Measurements from ENCODE around the gene DOCK1.

Gene DOCK1

GRCh38 chr10:127398140-127398970, 493.1 kb downstream of the DOCK1 start:
- Mint-ChIP-seq H3K27me3 (no peaks in the 10 kb centered on the region), H3K36me3 (ENCODE audit: low read depth) (no peaks in the 10 kb centered on the region), H3K9me3 (no peaks in the 10 kb centered on the region), H3K4me3 (no peak overlapping the region), H3K4me1 (no peaks in the 10 kb centered on the region), H3K27ac (no peak overlapping the region)
- ATAC-seq = no peak
- DNase-seq = no peak

GRCh38 chr10:127398971-127399365, 493.7 kb downstream of the DOCK1 start:
- no peaks in the 10 kb centered on the region for H3K4me1 Mint-ChIP-seq
- no peak overlapping the region for H3K4me3 Mint-ChIP-seq
- DNase-seq = no peak
- no peaks in the 10 kb centered on the region for H3K36me3 Mint-ChIP-seq (ENCODE audit: low read depth)
- ATAC-seq = no peak
- H3K9me3 Mint-ChIP-seq = no peaks in the 10 kb centered on the region
- H3K27me3 Mint-ChIP-seq = no peaks in the 10 kb centered on the region
- no peak overlapping the region for H3K27ac Mint-ChIP-seq

GRCh38 chr10:127399668-127400067, 494.4 kb downstream of the DOCK1 start:
- ATAC-seq (no peak), DNase-seq (no peak)
- H3K4me3 Mint-ChIP-seq = no peak overlapping the region
- no peaks in the 10 kb centered on the region for H3K9me3 Mint-ChIP-seq
- no peaks in the 10 kb centered on the region for H3K27me3 Mint-ChIP-seq
- no peak overlapping the region for H3K27ac Mint-ChIP-seq
- no peaks in the 10 kb centered on the region for H3K4me1 Mint-ChIP-seq
- H3K36me3 Mint-ChIP-seq (ENCODE audit: low read depth) = no peaks in the 10 kb centered on the region

- no peak overlapping the region for H3K4me3 Mint-ChIP-seq
- no peaks in the 10 kb centered on the region for H3K9me3 Mint-ChIP-seq
- no peak for ATAC-seq
- no peaks in the 10 kb centered on the region for H3K27me3 Mint-ChIP-seq
- H3K36me3 Mint-ChIP-seq (ENCODE audit: low read depth) = no peaks in the 10 kb centered on the region
- DNase-seq = no peak
- H3K4me1 Mint-ChIP-seq = no peaks in the 10 kb centered on the region
- no peak overlapping the region for H3K27ac Mint-ChIP-seq
Observed at GRCh38 chr10:127400216-127400615, 495.0 kb downstream of the DOCK1 start.

GRCh38 chr10:127402596-127403409, 497.6 kb downstream of the DOCK1 start:
- H3K4me1 Mint-ChIP-seq = no peaks in the 10 kb centered on the region
- H3K27me3 Mint-ChIP-seq = no peaks in the 10 kb centered on the region
- H3K27ac Mint-ChIP-seq = no peak overlapping the region
- H3K9me3 Mint-ChIP-seq = no peaks in the 10 kb centered on the region
- H3K4me3 Mint-ChIP-seq = no peak overlapping the region
- H3K36me3 Mint-ChIP-seq (ENCODE audit: low read depth) = no peaks in the 10 kb centered on the region
- no peak for ATAC-seq
- DNase-seq = no peak

- ATAC-seq (no peak), DNase-seq (no peak)
- no peaks in the 10 kb centered on the region for H3K4me1 Mint-ChIP-seq
- no peak overlapping the region for H3K27ac Mint-ChIP-seq
- no peaks in the 10 kb centered on the region for H3K36me3 Mint-ChIP-seq (ENCODE audit: low read depth)
- H3K4me3 Mint-ChIP-seq = no peak overlapping the region
- H3K9me3 Mint-ChIP-seq = no peaks in the 10 kb centered on the region
- no peaks in the 10 kb centered on the region for H3K27me3 Mint-ChIP-seq
Observed at GRCh38 chr10:127405221-127405620, 500.0 kb downstream of the DOCK1 start.

GRCh38 chr10:127406018-127406550, 500.9 kb downstream of the DOCK1 start:
- H3K4me3 Mint-ChIP-seq = no peak overlapping the region
- H3K27ac Mint-ChIP-seq = no peak overlapping the region
- ATAC-seq = no peak
- H3K4me1 Mint-ChIP-seq = no peaks in the 10 kb centered on the region
- H3K36me3 Mint-ChIP-seq (ENCODE audit: low read depth) = no peaks in the 10 kb centered on the region
- no peaks in the 10 kb centered on the region for H3K27me3 Mint-ChIP-seq
- DNase-seq = no peak
- H3K9me3 Mint-ChIP-seq = no peaks in the 10 kb centered on the region

- Mint-ChIP-seq H3K27me3 (no peaks in the 10 kb centered on the region), H3K4me1 (no peaks in the 10 kb centered on the region), H3K9me3 (no peaks in the 10 kb centered on the region), H3K4me3 (no peak overlapping the region), H3K36me3 (ENCODE audit: low read depth) (no peaks in the 10 kb centered on the region), H3K27ac (no peak overlapping the region)
- ATAC-seq = no peak
- no peak for DNase-seq
Observed at GRCh38 chr10:127407551-127407950, 502.3 kb downstream of the DOCK1 start.

- DNase-seq (no peak), ATAC-seq (no peak)
- H3K4me1 Mint-ChIP-seq = no peaks in the 10 kb centered on the region
- no peaks in the 10 kb centered on the region for H3K36me3 Mint-ChIP-seq (ENCODE audit: low read depth)
- no peaks in the 10 kb centered on the region for H3K27me3 Mint-ChIP-seq
- no peak overlapping the region for H3K27ac Mint-ChIP-seq
- H3K9me3 Mint-ChIP-seq = no peaks in the 10 kb centered on the region
- no peak overlapping the region for H3K4me3 Mint-ChIP-seq
Observed at GRCh38 chr10:127408112-127408710, 503.0 kb downstream of the DOCK1 start.

GRCh38 chr10:127408733-127409132, 503.5 kb downstream of the DOCK1 start:
- no peaks in the 10 kb centered on the region for H3K4me1 Mint-ChIP-seq
- no peaks in the 10 kb centered on the region for H3K27me3 Mint-ChIP-seq
- no peak overlapping the region for H3K4me3 Mint-ChIP-seq
- DNase-seq = no peak
- no peaks in the 10 kb centered on the region for H3K36me3 Mint-ChIP-seq (ENCODE audit: low read depth)
- H3K27ac Mint-ChIP-seq = no peak overlapping the region
- no peak for ATAC-seq
- no peaks in the 10 kb centered on the region for H3K9me3 Mint-ChIP-seq

GRCh38 chr10:127410030-127410429, 504.8 kb downstream of the DOCK1 start:
- Mint-ChIP-seq H3K27me3 (no peaks in the 10 kb centered on the region), H3K4me1 (no peaks in the 10 kb centered on the region), H3K9me3 (no peaks in the 10 kb centered on the region), H3K27ac (no peak overlapping the region), H3K36me3 (ENCODE audit: low read depth) (no peaks in the 10 kb centered on the region), H3K4me3 (no peak overlapping the region)
- no peak for ATAC-seq
- DNase-seq = no peak

GRCh38 chr10:127411062-127411461, 505.8 kb downstream of the DOCK1 start:
- no peaks in the 10 kb centered on the region for H3K4me1 Mint-ChIP-seq
- ATAC-seq (no peak), DNase-seq (no peak)
- H3K36me3 Mint-ChIP-seq (ENCODE audit: low read depth) = no peaks in the 10 kb centered on the region
- H3K27me3 Mint-ChIP-seq = no peaks in the 10 kb centered on the region
- no peaks in the 10 kb centered on the region for H3K9me3 Mint-ChIP-seq
- H3K27ac Mint-ChIP-seq = no peak overlapping the region
- H3K4me3 Mint-ChIP-seq = no peak overlapping the region

- Mint-ChIP-seq H3K36me3 (ENCODE audit: low read depth) (no peaks in the 10 kb centered on the region), H3K27ac (no peak overlapping the region), H3K4me3 (no peak overlapping the region), H3K9me3 (no peaks in the 10 kb centered on the region), H3K4me1 (no peaks in the 10 kb centered on the region), H3K27me3 (no peaks in the 10 kb centered on the region)
- ATAC-seq (no peak), DNase-seq (no peak)
Observed at GRCh38 chr10:127413326-127413725, 508.1 kb downstream of the DOCK1 start.

- H3K4me1 Mint-ChIP-seq = no peaks in the 10 kb centered on the region
- no peaks in the 10 kb centered on the region for H3K27me3 Mint-ChIP-seq
- ATAC-seq (no peak), DNase-seq (no peak)
- no peaks in the 10 kb centered on the region for H3K36me3 Mint-ChIP-seq (ENCODE audit: low read depth)
- H3K9me3 Mint-ChIP-seq = no peaks in the 10 kb centered on the region
- no peak overlapping the region for H3K27ac Mint-ChIP-seq
- no peak overlapping the region for H3K4me3 Mint-ChIP-seq
Observed at GRCh38 chr10:127414024-127414423, 508.8 kb downstream of the DOCK1 start.

- Mint-ChIP-seq H3K27me3 (no peaks in the 10 kb centered on the region), H3K27ac (no peak overlapping the region), H3K4me1 (no peaks in the 10 kb centered on the region), H3K9me3 (no peaks in the 10 kb centered on the region), H3K4me3 (no peak overlapping the region), H3K36me3 (ENCODE audit: low read depth) (no peaks in the 10 kb centered on the region)
- no peak for ATAC-seq
- no peak for DNase-seq
Observed at GRCh38 chr10:127415116-127415515, 509.9 kb downstream of the DOCK1 start.

Data from activated naive CD8-positive, alpha-beta T cell treated with anti-CD3 and anti-CD28 coated beads, Interleukin-2, amount 50 U/mL, for 24 hours (primary cell).